Neural cell (in vitro differentiated cells): ENCODE results near the gene HOXC11. TPM values are rescaled to one million over a fixed set of nuclear protein-coding genes. Genes with fewer than 3 reads are reported as not detected.

ENCODE experiments used
- H2AFZ ChIP-seq: fragments of 200-600, 300-800 bp; sonication (generic), shearing (Covaris generic); 2 replicates; pipeline ENCODE4 v1.6.0; 2014; ENCODE audit warnings: low read depth, mild to moderate bottlenecking, antibody characterized with exemption, low read length, moderate library complexity
- H3F3A ChIP-seq: fragments of 200-600 bp; shearing (Covaris generic); 2 replicates; pipeline ENCODE4 v1.6.1; 2016; ENCODE audit warnings: mild to moderate bottlenecking, moderate library complexity, mixed read lengths, antibody characterized with exemption, low read length; ENCODE audit not compliant: insufficient read depth, poor library complexity, severe bottlenecking
- H3K27ac ChIP-seq: fragments of 200-600, 300-800 bp; sonication (generic), shearing (Covaris generic); 2 replicates; pipeline ENCODE4 v1.5.1; 2014; ENCODE audit warnings: mild to moderate bottlenecking, low read length, moderate library complexity
- H3K27me3 ChIP-seq: fragments of 300-800, 200-600 bp; sonication (generic), shearing (Covaris generic); 2 replicates; pipeline ENCODE4 v1.6.0; 2014; ENCODE audit warnings: mild to moderate bottlenecking, low read depth, low read length, moderate library complexity; ENCODE audit not compliant: insufficient read depth
- H3K36me3 ChIP-seq: fragments of 300-800, 200-600 bp; sonication (generic), shearing (Covaris generic); 2 replicates; pipeline ENCODE4 v1.5.1; 2014; ENCODE audit warnings: mild to moderate bottlenecking, antibody characterized with exemption, low read length, moderate library complexity; ENCODE audit not compliant: insufficient read depth
- H3K4me2 ChIP-seq: fragments of 300-800, 200-600 bp; sonication (generic), shearing (Covaris generic); 2 replicates; pipeline ENCODE4 v1.6.0; 2014; ENCODE audit warnings: mild to moderate bottlenecking, low read length
- H3K4me3 ChIP-seq: fragments of 300-800, 200-600 bp; sonication (generic), shearing (Covaris generic); 2 replicates; pipeline ENCODE4 v1.5.1; 2014; ENCODE audit warnings: mild to moderate bottlenecking, low read length, moderate library complexity
- H3K79me2 ChIP-seq: fragments of 200-600 bp; shearing (Covaris generic); replicated peaks from 2 replicates; pipeline ENCODE4 v1.6.0; 2014; ENCODE audit warnings: mild to moderate bottlenecking, low read length, moderate library complexity; ENCODE audit not compliant: insufficient read depth
- H3K9ac ChIP-seq: fragments of 300-800, 200-600 bp; sonication (generic), shearing (Covaris generic); 2 replicates; pipeline ENCODE4 v1.6.1; 2016; ENCODE audit warnings: mild to moderate bottlenecking, low read length, mixed read lengths
- H3K9me2 ChIP-seq: fragments of 200-600 bp; shearing (Covaris generic); 2 replicates; pipeline ENCODE4 v1.6.1; 2016; ENCODE audit warnings: mild to moderate bottlenecking, low read length, mixed read lengths; ENCODE audit not compliant: insufficient read depth
- H3K9me3 ChIP-seq: fragments of 200-600, 300-800 bp; sonication (generic), shearing (Covaris generic); 2 replicates; pipeline ENCODE4 v1.6.1; 2016; ENCODE audit warnings: mild to moderate bottlenecking, mixed run types, low read length, moderate library complexity, mixed read lengths
- H4K20me1 ChIP-seq: fragments of 200-600 bp; shearing (Covaris generic); 2 replicates; pipeline ENCODE4 v1.6.1; 2016; ENCODE audit warnings: mild to moderate bottlenecking, mixed run types; ENCODE audit not compliant: insufficient read depth
- EP300 ChIP-seq: fragments of 450-650 bp; conservative IDR thresholded peaks from 2 replicates; pipeline ENCODE4 v1.6.1; 2014; ENCODE audit warnings: antibody characterized with exemption, mild to moderate bottlenecking, moderate library complexity; ENCODE audit not compliant: poor library complexity, severe bottlenecking
- MXI1 ChIP-seq: fragments of 450-650 bp; conservative IDR thresholded peaks from 2 replicates; pipeline ENCODE4 v1.6.1; 2014; ENCODE audit warnings: antibody characterized with exemption, mild to moderate bottlenecking; ENCODE audit not compliant: poor library complexity, severe bottlenecking
- POLR2AphosphoS5 ChIP-seq: IDR thresholded peaks from 2 replicates; pipeline ENCODE4 v1.6.1; 2012
- TAF1 ChIP-seq: IDR thresholded peaks from 2 replicates; pipeline ENCODE4 v1.6.1; 2012; ENCODE audit warnings: low read depth
- polyA plus RNA-seq: library from polyadenylated mRNA; depleted of rRNA; stranded (reverse); fragments of >200 nt; gene quantifications from 2 replicates; pipeline ENCODE4 v1.2.3, GENCODE V29; 2014
- TF ChIP-seq, protein P1 (sequence below): fragments of 450-650 bp; IDR thresholded peaks from 2 replicates; pipeline ENCODE4 v1.5.1; 2014; ENCODE audit warnings: antibody characterized with exemption, mild to moderate bottlenecking, moderate library complexity; ENCODE audit not compliant: poor library complexity, severe bottlenecking
- TF ChIP-seq, protein P2 (sequence below): IDR thresholded peaks from 2 replicates; pipeline ENCODE4 v1.6.1; 2012; ENCODE audit warnings: borderline replicate concordance

HOXC11 gene
- polyA plus RNA-seq, 1 donor from 2014 or later = not detected

- no peak overlapping the region for H3K4me3 ChIP-seq
- no peaks in the 10 kb centered on the region for H3K9me2 ChIP-seq
- no peak overlapping the region for H3K9ac ChIP-seq
- no peaks in the 10 kb centered on the region for H3F3A ChIP-seq
- H3K4me2 ChIP-seq = no peak overlapping the region
- H3K79me2 ChIP-seq = no peaks in the 10 kb centered on the region
- H4K20me1 ChIP-seq = no peaks in the 10 kb centered on the region
- no peak overlapping the region for H3K27ac ChIP-seq
- H2AFZ ChIP-seq = no peak overlapping the region
- peaks cover 99% of the 10 kb centered on the region for H3K27me3 ChIP-seq
- TF ChIP-seq, protein P1, sequence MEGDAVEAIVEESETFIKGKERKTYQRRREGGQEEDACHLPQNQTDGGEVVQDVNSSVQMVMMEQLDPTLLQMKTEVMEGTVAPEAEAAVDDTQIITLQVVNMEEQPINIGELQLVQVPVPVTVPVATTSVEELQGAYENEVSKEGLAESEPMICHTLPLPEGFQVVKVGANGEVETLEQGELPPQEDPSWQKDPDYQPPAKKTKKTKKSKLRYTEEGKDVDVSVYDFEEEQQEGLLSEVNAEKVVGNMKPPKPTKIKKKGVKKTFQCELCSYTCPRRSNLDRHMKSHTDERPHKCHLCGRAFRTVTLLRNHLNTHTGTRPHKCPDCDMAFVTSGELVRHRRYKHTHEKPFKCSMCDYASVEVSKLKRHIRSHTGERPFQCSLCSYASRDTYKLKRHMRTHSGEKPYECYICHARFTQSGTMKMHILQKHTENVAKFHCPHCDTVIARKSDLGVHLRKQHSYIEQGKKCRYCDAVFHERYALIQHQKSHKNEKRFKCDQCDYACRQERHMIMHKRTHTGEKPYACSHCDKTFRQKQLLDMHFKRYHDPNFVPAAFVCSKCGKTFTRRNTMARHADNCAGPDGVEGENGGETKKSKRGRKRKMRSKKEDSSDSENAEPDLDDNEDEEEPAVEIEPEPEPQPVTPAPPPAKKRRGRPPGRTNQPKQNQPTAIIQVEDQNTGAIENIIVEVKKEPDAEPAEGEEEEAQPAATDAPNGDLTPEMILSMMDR = no peak
- TF ChIP-seq MXI1 = no peak
- TF ChIP-seq EP300 = no peak
- TF ChIP-seq TAF1 = no peak
- H3K9me3 ChIP-seq = no peaks in the 10 kb centered on the region
- H3K36me3 ChIP-seq = no peaks in the 10 kb centered on the region
Observed at GRCh38 chr12:54024581-54025305, 51.8 kb downstream of the HOXC11 start.

DNA sequence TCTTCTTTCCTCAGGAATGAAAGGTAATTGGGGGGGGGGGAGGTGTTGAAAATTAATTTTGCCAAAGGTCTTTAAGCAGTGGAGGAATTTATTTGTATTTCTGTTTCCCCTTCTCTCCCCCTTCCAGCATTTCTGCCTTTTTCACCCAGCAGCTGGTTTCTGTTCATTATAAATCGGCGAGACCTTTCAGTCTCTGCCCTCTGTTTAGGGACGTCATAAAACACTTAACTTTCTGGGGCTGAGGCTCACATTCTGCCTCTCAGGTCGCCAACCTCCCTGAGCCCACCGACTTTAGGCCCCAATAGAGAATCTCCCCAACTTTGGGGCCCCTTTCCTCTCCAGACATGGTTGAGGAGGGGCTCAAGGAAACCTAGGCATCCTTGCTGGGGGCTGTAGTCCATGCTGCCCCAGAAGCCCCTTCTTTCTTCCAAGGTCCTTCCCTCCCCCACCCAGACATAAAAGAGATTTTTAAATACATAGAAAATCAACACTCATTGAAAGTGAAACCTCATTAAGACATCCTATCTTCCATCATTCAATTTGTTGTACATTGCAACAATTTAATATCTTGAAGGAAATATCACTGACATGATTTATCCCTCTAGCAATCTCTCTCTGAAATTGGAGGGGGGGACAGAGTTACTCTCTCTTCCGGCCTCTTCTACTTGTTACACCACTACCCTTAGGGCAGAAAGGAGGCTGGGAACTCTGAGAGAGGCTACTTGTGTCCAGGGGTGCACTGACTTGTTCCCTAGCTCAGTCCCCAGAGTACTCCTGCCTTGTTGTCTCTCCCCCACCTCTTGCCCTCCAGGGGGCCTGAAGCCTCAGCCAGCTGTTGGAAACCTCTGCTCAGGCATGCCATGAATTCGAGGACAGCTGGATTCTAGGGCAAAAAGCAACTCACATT lies 52.8 kb downstream of the HOXC11 start:
- no peaks in the 10 kb centered on the region for H4K20me1 ChIP-seq
- no peak overlapping the region for H3K27ac ChIP-seq
- no peaks in the 10 kb centered on the region for H3K79me2 ChIP-seq

More for the DNA sequence above, 52.8 kb downstream of the HOXC11 start:
- H3K9me3 ChIP-seq = no peaks in the 10 kb centered on the region
- no peak overlapping the region for H3K4me2 ChIP-seq
- H2AFZ ChIP-seq = no peak overlapping the region
- no peaks in the 10 kb centered on the region for H3F3A ChIP-seq
- H3K27me3 ChIP-seq = peaks cover 99% of the 10 kb centered on the region
- no peaks in the 10 kb centered on the region for H3K9me2 ChIP-seq
- H3K4me3 ChIP-seq = no peak overlapping the region
- H3K9ac ChIP-seq = no peak overlapping the region
- TF ChIP-seq, protein P2, sequence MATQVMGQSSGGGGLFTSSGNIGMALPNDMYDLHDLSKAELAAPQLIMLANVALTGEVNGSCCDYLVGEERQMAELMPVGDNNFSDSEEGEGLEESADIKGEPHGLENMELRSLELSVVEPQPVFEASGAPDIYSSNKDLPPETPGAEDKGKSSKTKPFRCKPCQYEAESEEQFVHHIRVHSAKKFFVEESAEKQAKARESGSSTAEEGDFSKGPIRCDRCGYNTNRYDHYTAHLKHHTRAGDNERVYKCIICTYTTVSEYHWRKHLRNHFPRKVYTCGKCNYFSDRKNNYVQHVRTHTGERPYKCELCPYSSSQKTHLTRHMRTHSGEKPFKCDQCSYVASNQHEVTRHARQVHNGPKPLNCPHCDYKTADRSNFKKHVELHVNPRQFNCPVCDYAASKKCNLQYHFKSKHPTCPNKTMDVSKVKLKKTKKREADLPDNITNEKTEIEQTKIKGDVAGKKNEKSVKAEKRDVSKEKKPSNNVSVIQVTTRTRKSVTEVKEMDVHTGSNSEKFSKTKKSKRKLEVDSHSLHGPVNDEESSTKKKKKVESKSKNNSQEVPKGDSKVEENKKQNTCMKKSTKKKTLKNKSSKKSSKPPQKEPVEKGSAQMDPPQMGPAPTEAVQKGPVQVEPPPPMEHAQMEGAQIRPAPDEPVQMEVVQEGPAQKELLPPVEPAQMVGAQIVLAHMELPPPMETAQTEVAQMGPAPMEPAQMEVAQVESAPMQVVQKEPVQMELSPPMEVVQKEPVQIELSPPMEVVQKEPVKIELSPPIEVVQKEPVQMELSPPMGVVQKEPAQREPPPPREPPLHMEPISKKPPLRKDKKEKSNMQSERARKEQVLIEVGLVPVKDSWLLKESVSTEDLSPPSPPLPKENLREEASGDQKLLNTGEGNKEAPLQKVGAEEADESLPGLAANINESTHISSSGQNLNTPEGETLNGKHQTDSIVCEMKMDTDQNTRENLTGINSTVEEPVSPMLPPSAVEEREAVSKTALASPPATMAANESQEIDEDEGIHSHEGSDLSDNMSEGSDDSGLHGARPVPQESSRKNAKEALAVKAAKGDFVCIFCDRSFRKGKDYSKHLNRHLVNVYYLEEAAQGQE = no peak
- no peak for TF ChIP-seq POLR2AphosphoS5
- TF ChIP-seq TAF1 = no peak
- H3K36me3 ChIP-seq = no peaks in the 10 kb centered on the region
